ENCODE data around the gene PXDC1.
"Not testable (repeated sequence)": the region's sequence is repeated elsewhere in the genome, so short reads cannot be mapped to it uniquely, and the experiment has no call there.

The PXDC1 gene

DNA sequence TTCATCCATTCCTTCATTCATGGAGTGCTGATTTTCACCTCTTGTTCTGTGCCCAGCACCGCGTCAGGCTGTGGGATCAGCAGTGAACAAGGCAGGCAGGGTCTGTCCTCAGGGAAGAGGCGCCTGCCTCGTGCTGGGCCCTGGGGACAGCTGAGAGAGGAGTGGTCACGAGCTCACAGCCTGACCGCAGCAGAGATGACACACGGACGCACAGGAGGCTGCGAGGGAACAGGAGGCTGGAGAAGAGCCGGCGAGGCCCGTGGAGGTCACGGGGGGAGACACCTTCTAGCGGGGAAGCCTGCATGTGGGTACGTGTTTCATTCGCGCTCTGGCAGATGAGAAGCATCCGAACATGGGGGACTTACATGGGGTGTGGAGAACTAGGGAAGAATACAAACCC lies 27.5 kb downstream of the PXDC1 start:
- DNase-seq (ENCODE audit: low read depth): no peak
- no peak overlapping the region for H3K4me3 ChIP-seq (ENCODE audit: low read length)
- H3K36me3 ChIP-seq (ENCODE audit: control insufficient read depth, insufficient read depth, low read length, severe bottlenecking): peaks cover 69% of the 10 kb centered on the region
- H3K9ac ChIP-seq (ENCODE audit: low read length): peak overlapping the region; percentile 22
- peaks cover 36% of the 10 kb centered on the region for H3K4me1 ChIP-seq (ENCODE audit: control insufficient read depth, insufficient read depth, low read length)
- no peaks in the 10 kb centered on the region for H3K27me3 ChIP-seq (replicated peaks; ENCODE audit: control insufficient read depth, insufficient read depth, low read length)
- no peaks in the 10 kb centered on the region for H3K9me3 ChIP-seq (ENCODE audit: control insufficient read depth, low read length)

GRCh38 chr6:3723251-3723650 lies 28.3 kb downstream of the PXDC1 start:
- no peak overlapping the region for H3K4me3 ChIP-seq (ENCODE audit: low read length)
- DNase-seq (ENCODE audit: low read depth): no peak
- H3K9ac ChIP-seq (ENCODE audit: low read length): no peak overlapping the region
- H3K27me3 ChIP-seq (replicated peaks; ENCODE audit: control insufficient read depth, insufficient read depth, low read length): no peaks in the 10 kb centered on the region
- H3K9me3 ChIP-seq (ENCODE audit: control insufficient read depth, low read length): no peaks in the 10 kb centered on the region
- peaks cover 36% of the 10 kb centered on the region for H3K4me1 ChIP-seq (ENCODE audit: control insufficient read depth, insufficient read depth, low read length)
- peaks cover 62% of the 10 kb centered on the region for H3K36me3 ChIP-seq (ENCODE audit: control insufficient read depth, insufficient read depth, low read length, severe bottlenecking)

DNA sequence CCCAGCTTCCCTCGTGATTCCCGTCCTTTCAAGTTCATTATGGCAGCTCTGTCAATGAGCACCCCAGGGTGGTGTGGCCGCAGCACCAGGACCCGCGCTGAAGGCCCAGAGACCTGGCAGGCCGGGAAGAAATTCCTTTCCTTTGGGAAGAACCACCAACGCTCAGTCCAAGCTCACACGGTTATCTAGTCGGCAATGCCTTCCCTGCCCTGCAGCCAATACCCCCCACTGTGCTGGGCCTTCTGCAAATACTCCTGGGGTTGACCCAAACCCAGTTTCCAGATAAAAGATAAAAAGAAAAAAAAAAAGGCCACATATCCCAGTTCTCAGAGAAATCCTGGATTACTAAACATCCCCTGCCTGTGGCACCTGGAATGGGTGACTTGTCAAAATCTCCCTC lies 28.7 kb downstream of the PXDC1 start:
- Histone ChIP-seq H3K4me3 (ENCODE audit: low read length) (no peak overlapping the region), H3K27me3 (replicated peaks; ENCODE audit: control insufficient read depth, insufficient read depth, low read length) (no peaks in the 10 kb centered on the region), H3K4me1 (ENCODE audit: control insufficient read depth, insufficient read depth, low read length) (peaks cover 36% of the 10 kb centered on the region), H3K36me3 (ENCODE audit: control insufficient read depth, insufficient read depth, low read length, severe bottlenecking) (peaks cover 58% of the 10 kb centered on the region), H3K9ac (ENCODE audit: low read length) (no peak overlapping the region), H3K9me3 (ENCODE audit: control insufficient read depth, low read length) (no peaks in the 10 kb centered on the region)
- no peak for DNase-seq (ENCODE audit: low read depth)

- Histone ChIP-seq H3K4me3 (ENCODE audit: low read length) (no peak overlapping the region), H3K9ac (ENCODE audit: low read length) (peak overlapping the region; percentile 7), H3K9me3 (ENCODE audit: control insufficient read depth, low read length) (no peaks in the 10 kb centered on the region), H3K4me1 (ENCODE audit: control insufficient read depth, insufficient read depth, low read length) (peaks cover 33% of the 10 kb centered on the region), H3K27me3 (replicated peaks; ENCODE audit: control insufficient read depth, insufficient read depth, low read length) (no peaks in the 10 kb centered on the region), H3K36me3 (ENCODE audit: control insufficient read depth, insufficient read depth, low read length, severe bottlenecking) (peaks cover 50% of the 10 kb centered on the region)
- peak; percentile 31 for DNase-seq (ENCODE audit: low read depth)
Observed at GRCh38 chr6:3721810-3722621, 29.5 kb downstream of the PXDC1 start.

DNA sequence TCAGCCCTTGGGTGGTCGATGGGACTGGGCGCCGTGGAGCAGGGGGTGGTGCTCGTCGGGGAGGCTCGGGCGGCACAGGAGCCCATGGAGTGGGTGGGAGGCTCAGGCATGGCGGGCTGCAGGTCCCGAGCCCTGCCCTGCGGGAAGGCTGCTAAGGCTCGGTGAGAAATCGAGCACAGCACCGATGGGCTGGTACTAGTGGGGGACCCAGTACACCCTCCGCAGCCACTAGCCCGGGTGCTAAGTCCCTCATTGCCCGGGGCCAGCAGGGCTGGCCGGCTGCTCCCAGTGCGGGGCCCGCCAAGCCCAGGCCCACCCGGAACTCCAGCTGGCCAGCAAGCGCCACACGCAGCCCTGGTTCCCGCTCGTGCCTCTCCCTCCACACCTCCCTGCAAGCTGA lies 30.7 kb downstream of the PXDC1 start:
- H3K27me3 ChIP-seq (replicated peaks; ENCODE audit: control insufficient read depth, insufficient read depth, low read length); H3K9ac ChIP-seq (ENCODE audit: low read length); H3K9me3 ChIP-seq (ENCODE audit: control insufficient read depth, low read length); DNase-seq (ENCODE audit: low read depth); H3K4me3 ChIP-seq (ENCODE audit: low read length): not testable (repeated sequence)
- H3K4me1 ChIP-seq (ENCODE audit: control insufficient read depth, insufficient read depth, low read length): peaks cover 21% of the 10 kb centered on the region
- H3K36me3 ChIP-seq (ENCODE audit: control insufficient read depth, insufficient read depth, low read length, severe bottlenecking): peaks cover 46% of the 10 kb centered on the region

GRCh38 chr6:3719462-3720308 lies 31.8 kb downstream of the PXDC1 start:
- Histone ChIP-seq H3K36me3 (ENCODE audit: control insufficient read depth, insufficient read depth, low read length, severe bottlenecking) (peaks cover 43% of the 10 kb centered on the region), H3K4me1 (ENCODE audit: control insufficient read depth, insufficient read depth, low read length) (peaks cover 10% of the 10 kb centered on the region), H3K27me3 (replicated peaks; ENCODE audit: control insufficient read depth, insufficient read depth, low read length) (no peaks in the 10 kb centered on the region), H3K9me3 (ENCODE audit: control insufficient read depth, low read length) (no peaks in the 10 kb centered on the region), H3K4me3 (ENCODE audit: low read length) (no peak overlapping the region), H3K9ac (ENCODE audit: low read length) (no peak overlapping the region)
- DNase-seq (ENCODE audit: low read depth): no peak

DNA sequence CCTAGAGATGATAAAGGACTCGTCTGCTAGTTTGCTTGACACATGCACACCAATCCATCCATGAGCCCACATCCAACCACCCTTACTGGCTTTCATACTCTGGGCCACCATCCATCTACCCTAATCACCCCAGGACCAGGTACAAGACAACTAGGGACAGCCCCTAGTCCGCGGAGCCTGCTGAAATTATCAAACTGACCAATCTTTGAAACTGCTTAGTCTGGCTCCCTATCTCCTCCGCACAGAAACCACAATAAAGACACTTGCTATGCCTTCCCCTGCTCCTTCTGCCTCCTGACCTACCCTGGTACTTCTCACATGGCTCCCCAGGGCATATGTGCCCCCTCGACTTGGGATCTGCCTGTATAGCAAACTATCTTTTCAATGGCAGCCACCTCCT lies 33.1 kb downstream of the PXDC1 start:
- H3K9me3 ChIP-seq (ENCODE audit: control insufficient read depth, low read length): no peaks in the 10 kb centered on the region
- no peak for DNase-seq (ENCODE audit: low read depth)
- no peak overlapping the region for H3K9ac ChIP-seq (ENCODE audit: low read length)
- H3K4me1 ChIP-seq (ENCODE audit: control insufficient read depth, insufficient read depth, low read length): no peaks in the 10 kb centered on the region
- H3K4me3 ChIP-seq (ENCODE audit: low read length): no peak overlapping the region
- H3K27me3 ChIP-seq (replicated peaks; ENCODE audit: control insufficient read depth, insufficient read depth, low read length): no peaks in the 10 kb centered on the region
- peaks cover 35% of the 10 kb centered on the region for H3K36me3 ChIP-seq (ENCODE audit: control insufficient read depth, insufficient read depth, low read length, severe bottlenecking)

DNA sequence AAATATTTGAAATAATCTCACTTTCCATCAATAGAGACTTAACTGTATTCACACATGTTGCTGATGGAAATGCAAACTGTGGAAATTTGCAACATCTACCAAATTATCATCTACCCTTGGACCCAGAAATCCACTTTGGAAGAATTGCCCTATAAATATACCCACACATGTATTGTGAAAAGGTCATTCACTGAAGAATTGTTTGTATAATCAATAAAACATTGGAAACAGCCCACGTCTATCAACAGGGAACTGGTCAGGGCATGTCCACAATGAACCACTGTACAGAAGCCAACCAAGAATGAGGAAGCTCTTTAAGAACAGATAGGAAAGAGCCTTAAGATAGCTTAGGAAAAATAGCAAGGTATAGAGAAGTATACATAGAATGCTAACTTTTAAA lies 36.2 kb downstream of the PXDC1 start:
- DNase-seq (ENCODE audit: low read depth): no peak
- no peaks in the 10 kb centered on the region for H3K27me3 ChIP-seq (replicated peaks; ENCODE audit: control insufficient read depth, insufficient read depth, low read length)
- no peaks in the 10 kb centered on the region for H3K4me1 ChIP-seq (ENCODE audit: control insufficient read depth, insufficient read depth, low read length)
- H3K36me3 ChIP-seq (ENCODE audit: control insufficient read depth, insufficient read depth, low read length, severe bottlenecking): peaks cover 11% of the 10 kb centered on the region
- no peaks in the 10 kb centered on the region for H3K9me3 ChIP-seq (ENCODE audit: control insufficient read depth, low read length)
- no peak overlapping the region for H3K4me3 ChIP-seq (ENCODE audit: low read length)
- no peak overlapping the region for H3K9ac ChIP-seq (ENCODE audit: low read length)

GRCh38 chr6:3714768-3715167 lies 36.7 kb downstream of the PXDC1 start:
- Histone ChIP-seq H3K27me3 (replicated peaks; ENCODE audit: control insufficient read depth, insufficient read depth, low read length) (no peaks in the 10 kb centered on the region), H3K4me3 (ENCODE audit: low read length) (no peak overlapping the region), H3K9ac (ENCODE audit: low read length) (no peak overlapping the region), H3K4me1 (ENCODE audit: control insufficient read depth, insufficient read depth, low read length) (no peaks in the 10 kb centered on the region), H3K36me3 (ENCODE audit: control insufficient read depth, insufficient read depth, low read length, severe bottlenecking) (peaks cover 11% of the 10 kb centered on the region), H3K9me3 (ENCODE audit: control insufficient read depth, low read length) (no peaks in the 10 kb centered on the region)
- DNase-seq (ENCODE audit: low read depth): no peak

- H3K9ac ChIP-seq (ENCODE audit: low read length): no peak overlapping the region
Observed at GRCh38 chr6:3714111-3714510, 37.4 kb downstream of the PXDC1 start.

DNA sequence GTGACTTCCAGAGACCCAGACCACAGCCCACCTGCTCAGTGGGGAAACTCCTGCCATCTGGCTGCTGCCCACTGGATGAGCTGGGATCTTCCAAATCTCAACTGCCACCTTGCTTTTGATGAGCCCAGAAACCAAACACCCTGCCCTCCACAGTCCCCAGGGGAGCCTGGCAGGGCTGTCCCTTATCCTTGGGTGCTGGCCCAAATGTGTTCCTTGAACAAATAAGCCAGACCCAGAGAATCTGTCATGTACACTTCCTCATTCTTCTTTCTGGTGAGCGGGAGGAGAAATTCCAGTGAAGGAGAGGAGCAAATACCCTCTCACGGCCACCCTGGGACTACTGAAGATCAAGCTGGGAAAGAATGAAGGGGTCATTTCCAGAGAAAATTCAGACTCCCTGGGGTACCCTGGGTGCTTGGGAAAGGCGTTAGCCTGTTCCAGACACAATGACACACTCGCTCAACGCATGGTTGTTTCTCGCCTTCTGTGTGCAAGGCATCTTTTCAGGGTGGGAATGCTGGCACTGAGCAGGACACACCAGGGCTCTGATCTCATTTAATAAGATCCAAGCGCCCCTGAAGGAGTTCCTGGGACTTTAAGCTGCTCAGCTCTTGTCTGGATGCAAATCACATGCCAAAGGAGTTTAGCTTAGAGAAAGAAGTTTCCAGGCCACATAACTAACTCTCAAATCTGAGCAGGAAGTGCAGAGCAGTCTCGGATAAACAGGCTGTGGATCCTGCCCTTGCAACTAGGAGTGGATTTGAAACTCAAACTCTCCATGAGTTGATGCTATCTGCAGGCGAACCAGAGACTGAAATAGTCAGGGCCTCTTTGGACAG lies 38.5 kb downstream of the PXDC1 start:
- Histone ChIP-seq H3K9me3 (ENCODE audit: control insufficient read depth, low read length) (no peaks in the 10 kb centered on the region), H3K27me3 (replicated peaks; ENCODE audit: control insufficient read depth, insufficient read depth, low read length) (no peaks in the 10 kb centered on the region), H3K9ac (ENCODE audit: low read length) (no peak overlapping the region), H3K4me3 (ENCODE audit: low read length) (no peak overlapping the region), H3K36me3 (ENCODE audit: control insufficient read depth, insufficient read depth, low read length, severe bottlenecking) (peaks cover 11% of the 10 kb centered on the region), H3K4me1 (ENCODE audit: control insufficient read depth, insufficient read depth, low read length) (no peaks in the 10 kb centered on the region)
- no peak for DNase-seq (ENCODE audit: low read depth)

More at GRCh38 chr6:3714111-3714510, 37.4 kb downstream of the PXDC1 start:
- H3K36me3 ChIP-seq (ENCODE audit: control insufficient read depth, insufficient read depth, low read length, severe bottlenecking): peaks cover 11% of the 10 kb centered on the region
- H3K9me3 ChIP-seq (ENCODE audit: control insufficient read depth, low read length): no peaks in the 10 kb centered on the region
- no peaks in the 10 kb centered on the region for H3K27me3 ChIP-seq (replicated peaks; ENCODE audit: control insufficient read depth, insufficient read depth, low read length)
- H3K4me3 ChIP-seq (ENCODE audit: low read length): no peak overlapping the region
- no peaks in the 10 kb centered on the region for H3K4me1 ChIP-seq (ENCODE audit: control insufficient read depth, insufficient read depth, low read length)
- no peak for DNase-seq (ENCODE audit: low read depth)

Measured in adipocyte (in vitro differentiated cells).